H1 (cell line): ENCODE data around the gene MSI2. TPM values are rescaled to one million over a fixed set of nuclear protein-coding genes. Genes with fewer than 3 reads are reported as not detected.

Experiments used
- CTCF ChIA-PET: fragments of 300-600 bp; sonication (Branson Sonifier 250); formaldehyde crosslinking; loops from one replicate; lab custom pipeline; 2021; ENCODE audit not compliant: partially characterized antibody; lab: Charles Lee
- POLR2A ChIA-PET: fragments of 300-600 bp; sonication (Branson Sonifier 250); formaldehyde crosslinking; loops from one replicate; lab custom pipeline; 2021; ENCODE audit warnings: inconsistent platforms; ENCODE audit not compliant: partially characterized antibody; lab: Charles Lee
- DNase-seq, 2 experiments: peaks; one replicate each; pipeline versions ENCODE4 v3.0.0 to v3.0.0-alpha.2; 2010 to 2022; ENCODE audit warnings: low spot score in 2 of 2, low read depth in 1 of 2, mixed read lengths in 1 of 2
- FAIRE-seq: peaks from 2 replicates; lab custom pipeline; 2011; peaks lifted over from hg19 to GRCh38; lab: Jason Lieb, UNC
- H2AFZ ChIP-seq: 2 replicates; pipeline ENCODE4 v1.8.1; 2012; ENCODE audit warnings: low read length, inconsistent platforms
- H2AK5ac ChIP-seq: 2 replicates; pipeline ENCODE4 v1.6.1; 2013; ENCODE audit warnings: low read depth, low read length
- H2BK120ac ChIP-seq: replicated peaks from 2 replicates; pipeline ENCODE3; 2013; ENCODE audit warnings: low read depth, low read length, inconsistent platforms
- H2BK12ac ChIP-seq: 2 replicates; pipeline ENCODE4 v1.6.1; 2013; ENCODE audit warnings: low read depth, low read length
- H2BK15ac ChIP-seq: 2 replicates; pipeline ENCODE4 v1.6.1; 2013; ENCODE audit warnings: low read length
- H2BK20ac ChIP-seq: 2 replicates; pipeline ENCODE4 v1.6.1; 2013; ENCODE audit warnings: low read length
- H2BK5ac ChIP-seq: 2 replicates; pipeline ENCODE4 v1.6.1; 2013; ENCODE audit warnings: low read depth, low read length
- H3K14ac ChIP-seq: 2 replicates; pipeline ENCODE4 v1.6.1; 2013; ENCODE audit warnings: inconsistent platforms; ENCODE audit not compliant: insufficient read length
- H3K18ac ChIP-seq: 2 replicates; pipeline ENCODE4 v1.6.1; 2013; ENCODE audit warnings: low read length; ENCODE audit errors: extremely low read depth
- H3K23ac ChIP-seq: 2 replicates; pipeline ENCODE4 v1.6.1; 2013; ENCODE audit warnings: inconsistent platforms; ENCODE audit not compliant: insufficient read length
- H3K23me2 ChIP-seq: 2 replicates; pipeline ENCODE4 v1.6.1; 2013; ENCODE audit warnings: low read depth, low read length
- H3K27ac ChIP-seq: 2 replicates; pipeline ENCODE4 v1.6.1; 2011; ENCODE audit warnings: low read depth, low read length, inconsistent platforms
- H3K27me3 ChIP-seq, 4 experiments: replicated peaks in 1 of 4; 1 replicate in 1 of 4; 2 replicates in 3 of 4; pipeline versions ENCODE4 v1.6.1 to v1.8.1; 2011 to 2013; ENCODE audit warnings: low read length in 3 of 4, mild to moderate bottlenecking in 3 of 4, inconsistent platforms in 2 of 4, mixed read lengths in 2 of 4, moderate library complexity in 1 of 4; ENCODE audit not compliant: control insufficient read depth in 3 of 4, insufficient read depth in 3 of 4; ENCODE audit errors: extremely low read depth in 1 of 4
- H3K36me3 ChIP-seq, 4 experiments: 2 replicates each; pipeline versions ENCODE4 v1.6.1 to v1.8.1; 2011 to 2013; ENCODE audit warnings: mild to moderate bottlenecking in 4 of 4, low read length in 3 of 4, moderate library complexity in 2 of 4, control low read depth in 1 of 4, inconsistent platforms in 1 of 4; ENCODE audit not compliant: insufficient read depth in 4 of 4, control insufficient read depth in 2 of 4
- H3K4ac ChIP-seq: replicated peaks from 2 replicates; pipeline ENCODE3; 2013; ENCODE audit warnings: low read length, low read depth, mixed read lengths, inconsistent platforms; ENCODE audit not compliant: insufficient read length
- H3K4me1 ChIP-seq, 4 experiments: replicated peaks in 1 of 4; 1 replicate in 1 of 4; 2 replicates in 3 of 4; pipeline versions ENCODE4 v1.6.1 to v1.8.1; 2011 to 2013; ENCODE audit warnings: low read length in 3 of 4, inconsistent platforms in 2 of 4, mixed read lengths in 1 of 4; ENCODE audit not compliant: insufficient read depth in 4 of 4, control insufficient read depth in 3 of 4
- H3K4me2 ChIP-seq, 2 experiments: 2 replicates each; pipeline versions ENCODE4 v1.6.1 to v1.8.1; 2011 to 2013; ENCODE audit warnings: low read depth in 2 of 2, low read length in 2 of 2, control low read depth in 1 of 2, inconsistent platforms in 1 of 2, mild to moderate bottlenecking in 1 of 2; ENCODE audit not compliant: insufficient read depth in 1 of 2
- H3K4me3 ChIP-seq, 4 experiments: fragments of 200-600, 300-600 bp in 1 of 4; sonication (generic), shearing (Covaris generic), sonication (Bioruptor Twin) in 1 of 4; 2 replicates each; pipeline versions ENCODE4 v1.5.1 to v1.8.1; 2011 to 2016; ENCODE audit warnings: low read length in 4 of 4, low read depth in 3 of 4, control low read depth in 2 of 4, inconsistent platforms in 2 of 4, mild to moderate bottlenecking in 2 of 4, mixed read lengths in 1 of 4, moderate library complexity in 1 of 4; ENCODE audit not compliant: insufficient read depth in 2 of 4; ENCODE audit errors: extremely low read depth in 1 of 4
- H3K56ac ChIP-seq: replicated peaks from 2 replicates; pipeline ENCODE3; 2013; ENCODE audit warnings: low read depth, mild to moderate bottlenecking, mixed read lengths, low read length, inconsistent platforms; ENCODE audit not compliant: insufficient read length
- H3K79me1 ChIP-seq: 2 replicates; pipeline ENCODE4 v1.6.1; 2013; ENCODE audit warnings: low read depth, low read length, control low read depth
- H3K79me2 ChIP-seq, 2 experiments: 2 replicates each; pipeline versions ENCODE4 v1.6.1 to v1.8.1; 2012 to 2013; ENCODE audit warnings: low read length in 2 of 2, mild to moderate bottlenecking in 2 of 2, inconsistent platforms in 1 of 2; ENCODE audit not compliant: insufficient read depth in 2 of 2, control insufficient read depth in 1 of 2
- H3K9ac ChIP-seq, 4 experiments: replicated peaks in 1 of 4; 1 replicate in 1 of 4; 2 replicates in 3 of 4; pipeline versions ENCODE4 v1.6.1 to v1.8.1; 2011 to 2013; ENCODE audit warnings: low read depth in 3 of 4, low read length in 3 of 4, control low read depth in 2 of 4, mild to moderate bottlenecking in 2 of 4, moderate library complexity in 2 of 4, inconsistent platforms in 1 of 4; ENCODE audit errors: extremely low read depth in 1 of 4
- H3K9me3 ChIP-seq, 2 experiments: 2 replicates each; pipeline versions ENCODE4 v1.6.1 to v1.8.1; 2012 to 2013; ENCODE audit warnings: mild to moderate bottlenecking in 2 of 2, moderate library complexity in 2 of 2, control low read depth in 1 of 2, inconsistent platforms in 1 of 2, low read depth in 1 of 2, low read length in 1 of 2, mixed read lengths in 1 of 2; ENCODE audit not compliant: insufficient read depth in 2 of 2
- H4K20me1 ChIP-seq, 2 experiments: replicated peaks in 1 of 2; 2 replicates each; pipeline versions ENCODE3 to v1.8.1; 2011 to 2013; ENCODE audit warnings: inconsistent platforms in 2 of 2, low read length in 2 of 2, mild to moderate bottlenecking in 1 of 2; ENCODE audit not compliant: insufficient read depth in 2 of 2, control insufficient read depth in 1 of 2
- H4K5ac ChIP-seq: 2 replicates; pipeline ENCODE4 v1.6.1; 2013; ENCODE audit warnings: low read length, low read depth, mixed read lengths, inconsistent platforms; ENCODE audit not compliant: insufficient read length
- H4K8ac ChIP-seq: 2 replicates; pipeline ENCODE4 v1.8.0; 2013; ENCODE audit warnings: mild to moderate bottlenecking, moderate library complexity, low read length, inconsistent platforms; ENCODE audit not compliant: insufficient read depth; ENCODE audit errors: extremely low read depth
- H4K91ac ChIP-seq: replicated peaks from 2 replicates; pipeline ENCODE3; 2013; ENCODE audit warnings: low read length, mixed read lengths, inconsistent platforms; ENCODE audit not compliant: insufficient read length
- GTF2F1 ChIP-seq: IDR thresholded peaks from 2 replicates; pipeline ENCODE4 v1.6.1; 2012; ENCODE audit warnings: low read depth, low read length, improper control_type of control experiment, borderline replicate concordance
- TEAD4 ChIP-seq: IDR thresholded peaks from 2 replicates; pipeline ENCODE4 v1.6.1; 2012; ENCODE audit warnings: low read depth, low read length, inconsistent platforms, mixed read lengths
- WGBS, 2 experiments: shearing (Covaris generic) in 1 of 2; methylation state at CpG; one replicate each; pipeline versions ENCODE4 v1.1.6 to v1.1.7; 2013 to 2015; ENCODE audit warnings: low lambda C conversion rate in 2 of 2, mixed read lengths in 2 of 2, inconsistent platforms in 1 of 2, low coverage in 1 of 2, missing lambda C conversion rate in 1 of 2; ENCODE audit not compliant: insufficient replicate concordance in 2 of 2, insufficient coverage in 1 of 2, insufficient read length in 1 of 2; ENCODE audit errors: extremely low coverage in 1 of 2, missing lambda C conversion rate in 1 of 2; 5-methylcytosine and 5-hydroxymethylcytosine counted together
- polyA plus RNA-seq, 7 experiments: library from polyadenylated mRNA; depleted of rRNA in 3 of 7; stranded (reverse) in 5 of 7; unstranded in 2 of 7; fragments of >200 nt in 5 of 7; fragments of 200-250 nt in 2 of 7; gene quantifications; 1 replicate in 5 of 7; 2 replicates in 1 of 7; 4 replicates in 1 of 7; pipeline versions ENCODE4 v1.2.1 to v1.2.3, GENCODE V29; 2011 to 2013; ENCODE audit warnings: missing spikeins in 2 of 7, mixed read lengths in 2 of 7
- total RNA-seq: library from RNA; stranded (reverse); fragmentation: NEBNext Ultra II Directional; extraction: Animal tissue kit (Norgen Biotek cat#: 25700); gene quantifications from 2 replicates; pipeline ENCODE4 v1.2.1, GENCODE V29; 2021

Gene MSI2
- total and polyA plus RNA-seq, 2 of the 8 experiments (the other 6 are each of a cell fraction or from before 2014, with no cell fraction given), result 36.7 to 80.6 TPM

GRCh38 chr17:57293077-57293476 is 36.8 kb downstream of the MSI2 start:
- TF ChIP-seq GTF2F1, result no peak
- peak; percentile 74 for TF ChIP-seq TEAD4
- no peak overlapping the region for H2BK5ac ChIP-seq
- H2BK20ac ChIP-seq, result no peak overlapping the region
- H2AFZ ChIP-seq, result no peak overlapping the region
- no peak overlapping the region for H2AK5ac ChIP-seq
- H3K27ac ChIP-seq, result no peak overlapping the region
- H2BK15ac ChIP-seq, result no peak overlapping the region
- peaks cover 21% of the 10 kb centered on the region for H3K79me1 ChIP-seq
- H2BK120ac ChIP-seq, result no peak overlapping the region
- FAIRE-seq (no peak), DNase-seq (no peak)
- H4K5ac ChIP-seq, result no peak overlapping the region
- H2BK12ac ChIP-seq, result no peak overlapping the region
- H3K18ac ChIP-seq, result no peak overlapping the region
- no peak overlapping the region for H3K9ac ChIP-seq
- H3K4me2 ChIP-seq, result no peak overlapping the region
- no peaks in the 10 kb centered on the region for H3K27me3 ChIP-seq
- H3K4ac ChIP-seq, result no peak overlapping the region
- ChIA-PET POLR2A (no interaction called here), CTCF (interaction anchor here (0.6 to 1.1 kb wide), 2 partner anchors 50 to 354 kb away, joined by 3 read pairs; no protein-coding TSS in a partner anchor)
- H3K9me3 ChIP-seq, result peaks cover 1 to 5% of the 10 kb centered on the region in 2 experiments; a peak in 1 of 4 replicates
- no peak overlapping the region for H3K14ac ChIP-seq
- H3K4me1 ChIP-seq, result peaks cover 10 to 19% (median 14%) of the 10 kb centered on the region in 4 experiments
- no peaks in the 10 kb centered on the region for H3K23me2 ChIP-seq
- 95% methylated on average over 10 of the region's 10 CpGs; no CpG with 5 or more reads in 1 of the 2 experiments for WGBS, 2 experiments
- H3K4me3 ChIP-seq, result no peak overlapping the region
- no peak overlapping the region for H3K23ac ChIP-seq
- H4K8ac ChIP-seq, result no peak overlapping the region
- H3K56ac ChIP-seq, result no peak overlapping the region
- H3K36me3 ChIP-seq, result peaks cover 0 to 12% (median 7%) of the 10 kb centered on the region in 4 experiments; a peak in 6 of 8 replicates
- H4K91ac ChIP-seq, result no peak overlapping the region
- H4K20me1 ChIP-seq, result peaks cover 19 to 26% of the 10 kb centered on the region in 2 experiments
- H3K79me2 ChIP-seq, result peaks cover 3 to 71% of the 10 kb centered on the region in 2 experiments; a peak in 3 of 4 replicates
